Retina (tissue), 1 donor: Measurements from ENCODE around the gene OR4F17.
"Not testable (repeated sequence)": the region's sequence is repeated elsewhere in the genome, so short reads cannot be mapped to it uniquely, and the experiment has no call there.

Experiments used
- DNase-seq: peaks from one replicate; pipeline ENCODE4 v3.0.0-alpha.2; 2016

Gene OR4F17

GRCh38 chr19:106804-107203, at the start of gene OR4F17:
Gene OR4F17, plus strand, starts transcription at chr19:107104. Its CDS starts 3,575 bp downstream, at chr19:110679.
- DNase-seq: not testable (repeated sequence)

GRCh38 chr19:70793-71192, 36.1 kb upstream of the OR4F17 start:
- not testable (repeated sequence) for DNase-seq

GRCh38 chr19:82864-83263, 24.0 kb upstream of the OR4F17 start:
- DNase-seq: not testable (repeated sequence)

- not testable (repeated sequence) for DNase-seq
Observed at GRCh38 chr19:83626-84025, 23.3 kb upstream of the OR4F17 start.

GRCh38 chr19:90678-91077, 16.2 kb upstream of the OR4F17 start:
- not testable (repeated sequence) for DNase-seq

- not testable (repeated sequence) for DNase-seq
Observed at GRCh38 chr19:94794-95193, 12.1 kb upstream of the OR4F17 start.

GRCh38 chr19:97647-98046, 9.3 kb upstream of the OR4F17 start:
- not testable (repeated sequence) for DNase-seq

GRCh38 chr19:120443-121140, 13.7 kb downstream of the OR4F17 start:
- not testable (repeated sequence) for DNase-seq
